ENCODE results near the gene LGALS7. TPM values are rescaled to one million over a fixed set of nuclear protein-coding genes. Genes with fewer than 3 reads are reported as not detected.

LGALS7 gene
- total RNA-seq, 1 donor from 2014 or later, result not detected

DNA sequence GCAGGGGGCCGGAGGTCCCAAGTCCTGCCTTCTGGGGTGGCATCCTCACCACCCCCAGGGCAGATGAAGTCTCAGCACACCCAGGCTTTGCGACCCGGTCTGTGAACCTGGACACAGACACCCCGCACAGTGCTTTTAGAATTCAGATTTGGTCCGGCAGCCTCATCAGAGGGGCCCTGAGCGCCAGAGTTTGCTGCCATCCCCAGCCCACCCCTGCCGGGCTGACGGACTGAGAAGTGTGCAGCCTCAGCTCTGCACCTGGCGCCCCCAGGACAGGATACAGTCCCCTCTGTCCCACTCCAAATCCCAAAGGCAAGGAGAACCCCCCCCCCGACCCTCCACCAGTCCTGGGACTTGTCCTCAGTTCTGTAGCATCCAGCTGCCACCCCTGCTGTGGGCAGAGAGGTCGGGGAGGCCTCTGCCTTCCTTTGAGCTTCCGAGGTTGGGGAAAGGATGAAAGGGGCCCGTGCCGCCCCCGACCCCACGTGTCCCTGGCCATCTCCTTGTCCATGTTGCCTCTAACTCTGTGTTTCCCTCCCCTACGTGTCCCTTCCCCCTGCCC, 45.9 kb downstream of the LGALS7 start:
- no peak overlapping the region for H2AFZ ChIP-seq (ENCODE audit: low read depth, low read length)
- H3K4me1 ChIP-seq (ENCODE audit: insufficient read depth, low read length), result peaks cover 9% of the 10 kb centered on the region
- no peaks in the 10 kb centered on the region for H3K27me3 Mint-ChIP-seq (ENCODE audit: low read depth, unreplicated experiment)
- no peak overlapping the region for H3K4me3 Mint-ChIP-seq (ENCODE audit: unreplicated experiment)
- peaks cover 58% of the 10 kb centered on the region for H4K20me1 ChIP-seq (ENCODE audit: insufficient read depth, low read length)
- H3K27me3 ChIP-seq (ENCODE audit: insufficient read depth, low read length), result no peaks in the 10 kb centered on the region
- H3K36me3 Mint-ChIP-seq (ENCODE audit: low read depth, unreplicated experiment), result peaks cover 30% of the 10 kb centered on the region
- H3K79me2 ChIP-seq (ENCODE audit: insufficient read depth, low read length), result peaks cover 33% of the 10 kb centered on the region
- peak overlapping the region; percentile 23 for H3K9ac ChIP-seq (ENCODE audit: low read length)
- H3K9me3 Mint-ChIP-seq (ENCODE audit: unreplicated experiment), result no peaks in the 10 kb centered on the region
- no peak overlapping the region for H3K27ac Mint-ChIP-seq (ENCODE audit: unreplicated experiment)
- H3K27ac ChIP-seq (ENCODE audit: low read depth, low read length), result no peak overlapping the region
- no peak overlapping the region for H3K4me2 ChIP-seq (ENCODE audit: low read length)
- H3K9me3 ChIP-seq (ENCODE audit: insufficient read depth, low read depth, low read length), result no peaks in the 10 kb centered on the region
- no peak for FAIRE-seq
- H3K4me3 ChIP-seq (ENCODE audit: insufficient read depth, low read depth, low read length), result no peak overlapping the region
- peaks cover 45% of the 10 kb centered on the region for H3K36me3 ChIP-seq (ENCODE audit: insufficient read depth, low read length)
- H3K4me1 Mint-ChIP-seq (ENCODE audit: low read depth, unreplicated experiment), result peaks cover 7% of the 10 kb centered on the region
- no peak for DNase-seq (ENCODE audit: low read depth)
- TF ChIP-seq CTCF (IDR thresholded peaks at IDR 0.05; ENCODE audit: insufficient read depth, low read depth, low read length) (no peak), EZH2 (IDR thresholded peaks at IDR 0.05; ENCODE audit: insufficient read depth, low read length) (no peak)

DNA sequence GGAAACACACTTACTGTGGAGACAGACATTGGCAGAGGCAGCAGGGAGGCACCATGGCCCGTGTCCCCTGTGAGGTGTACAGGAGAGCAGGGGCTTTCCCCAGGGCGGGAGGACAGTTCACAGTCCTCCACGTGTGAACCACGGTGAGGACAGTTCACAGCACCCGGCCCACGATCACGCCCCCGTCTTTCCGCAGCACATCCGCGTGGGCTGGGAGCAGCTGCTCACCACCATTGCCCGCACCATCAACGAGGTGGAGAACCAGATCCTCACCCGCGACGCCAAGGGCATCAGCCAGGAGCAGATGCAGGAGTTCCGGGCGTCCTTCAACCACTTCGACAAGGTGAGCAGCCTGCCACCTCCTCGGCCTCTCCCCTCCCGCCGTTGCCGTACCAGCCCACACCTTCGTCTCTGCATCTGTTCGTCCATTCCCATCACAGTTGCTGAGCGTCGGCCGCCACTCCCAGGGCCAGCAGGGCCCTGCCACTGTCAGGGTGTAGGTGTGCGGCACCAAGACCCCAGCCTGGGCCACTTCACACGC, 46.5 kb downstream of the LGALS7 start:
- FAIRE-seq (no peak), DNase-seq (ENCODE audit: low read depth) (no peak)
- Histone ChIP-seq H3K9me3 (ENCODE audit: insufficient read depth, low read depth, low read length) (no peaks in the 10 kb centered on the region), H2AFZ (ENCODE audit: low read depth, low read length) (no peak overlapping the region), H3K4me3 (ENCODE audit: insufficient read depth, low read depth, low read length) (no peak overlapping the region), H3K27me3 (ENCODE audit: insufficient read depth, low read length) (no peaks in the 10 kb centered on the region), H3K36me3 (ENCODE audit: insufficient read depth, low read length) (peaks cover 45% of the 10 kb centered on the region), H3K79me2 (ENCODE audit: insufficient read depth, low read length) (peaks cover 36% of the 10 kb centered on the region), H3K9ac (ENCODE audit: low read length) (no peak overlapping the region), H3K4me2 (ENCODE audit: low read length) (no peak overlapping the region), H3K27ac (ENCODE audit: low read depth, low read length) (peak overlapping the region; percentile 2), H4K20me1 (ENCODE audit: insufficient read depth, low read length) (peaks cover 60% of the 10 kb centered on the region), H3K4me1 (ENCODE audit: insufficient read depth, low read length) (peaks cover 9% of the 10 kb centered on the region)
- H3K4me1 Mint-ChIP-seq (ENCODE audit: low read depth, unreplicated experiment), result peaks cover 7% of the 10 kb centered on the region
- no peak overlapping the region for H3K4me3 Mint-ChIP-seq (ENCODE audit: unreplicated experiment)
- H3K27ac Mint-ChIP-seq (ENCODE audit: unreplicated experiment), result peak overlapping the region; percentile 59
- peaks cover 26% of the 10 kb centered on the region for H3K36me3 Mint-ChIP-seq (ENCODE audit: low read depth, unreplicated experiment)
- no peaks in the 10 kb centered on the region for H3K9me3 Mint-ChIP-seq (ENCODE audit: unreplicated experiment)
- no peak for TF ChIP-seq EZH2 (IDR thresholded peaks at IDR 0.05; ENCODE audit: insufficient read depth, low read length)
- no peak for TF ChIP-seq CTCF (IDR thresholded peaks at IDR 0.05; ENCODE audit: insufficient read depth, low read depth, low read length)
- H3K27me3 Mint-ChIP-seq (ENCODE audit: low read depth, unreplicated experiment), result no peaks in the 10 kb centered on the region

DNA sequence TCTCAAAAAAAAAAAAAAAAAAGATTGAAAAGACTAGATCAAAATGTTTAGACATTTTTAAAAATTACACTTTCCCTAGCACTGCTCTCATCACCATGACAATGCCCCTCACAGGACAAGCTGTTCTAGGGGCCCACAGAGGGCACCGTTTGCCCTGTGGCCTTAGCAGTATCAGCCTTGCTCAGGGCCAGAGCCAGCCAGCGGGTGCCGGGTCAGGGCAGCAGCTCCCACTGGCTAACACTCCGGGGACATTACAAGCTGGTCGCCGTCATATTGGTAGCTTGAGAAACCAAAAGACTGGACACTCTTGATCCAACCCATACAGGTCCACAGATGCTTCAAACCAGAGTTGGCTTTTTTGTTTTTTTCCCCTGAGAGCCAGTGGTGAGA, 47.0 kb downstream of the LGALS7 start:
- no peak overlapping the region for H3K9ac ChIP-seq (ENCODE audit: low read length)
- TF ChIP-seq CTCF (IDR thresholded peaks at IDR 0.05; ENCODE audit: insufficient read depth, low read depth, low read length) (no peak), EZH2 (IDR thresholded peaks at IDR 0.05; ENCODE audit: insufficient read depth, low read length) (no peak)
- peaks cover 40% of the 10 kb centered on the region for H3K36me3 ChIP-seq (ENCODE audit: insufficient read depth, low read length)
- H4K20me1 ChIP-seq (ENCODE audit: insufficient read depth, low read length), result peaks cover 61% of the 10 kb centered on the region
- H3K9me3 Mint-ChIP-seq (ENCODE audit: unreplicated experiment), result no peaks in the 10 kb centered on the region
- no peak overlapping the region for H3K4me2 ChIP-seq (ENCODE audit: low read length)
- peaks cover 42% of the 10 kb centered on the region for H3K79me2 ChIP-seq (ENCODE audit: insufficient read depth, low read length)
- no peaks in the 10 kb centered on the region for H3K27me3 ChIP-seq (ENCODE audit: insufficient read depth, low read length)
- H3K9me3 ChIP-seq (ENCODE audit: insufficient read depth, low read depth, low read length), result no peaks in the 10 kb centered on the region
- H3K4me1 Mint-ChIP-seq (ENCODE audit: low read depth, unreplicated experiment), result peaks cover 7% of the 10 kb centered on the region
- peak overlapping the region; percentile 59 for H3K27ac Mint-ChIP-seq (ENCODE audit: unreplicated experiment)
- no peak overlapping the region for H3K27ac ChIP-seq (ENCODE audit: low read depth, low read length)
- H3K4me1 ChIP-seq (ENCODE audit: insufficient read depth, low read length), result peaks cover 9% of the 10 kb centered on the region
- no peaks in the 10 kb centered on the region for H3K27me3 Mint-ChIP-seq (ENCODE audit: low read depth, unreplicated experiment)
- no peak for DNase-seq (ENCODE audit: low read depth)
- FAIRE-seq, result no peak
- H3K36me3 Mint-ChIP-seq (ENCODE audit: low read depth, unreplicated experiment), result peaks cover 23% of the 10 kb centered on the region
- H3K4me3 Mint-ChIP-seq (ENCODE audit: unreplicated experiment), result no peak overlapping the region
- no peak overlapping the region for H2AFZ ChIP-seq (ENCODE audit: low read depth, low read length)
- no peak overlapping the region for H3K4me3 ChIP-seq (ENCODE audit: insufficient read depth, low read depth, low read length)

All from astrocyte (in vitro differentiated cells and primary cell).